HG02840 (cell line): ENCODE measurements around the gene HOXB6.

ENCODE experiments used
- ATAC-seq: cut with Tn5 transposase; IDR thresholded peaks from one replicate; pipeline ENCODE4 v1.9.1; 2021; ENCODE audit warnings: mild to moderate bottlenecking, moderate library complexity, moderate number of reproducible peaks; ENCODE audit not compliant: unreplicated experiment, low FRiP score

The HOXB6 gene

GRCh38 chr17:48636177-48637018 lies 31.6 kb upstream of the HOXB6 start:
- ATAC-seq: no peak

- ATAC-seq: no peak
Observed at GRCh38 chr17:48634493-48635208, 29.9 kb upstream of the HOXB6 start.

GRCh38 chr17:48633266-48633677 lies 28.5 kb upstream of the HOXB6 start:
- ATAC-seq: no peak

DNA sequence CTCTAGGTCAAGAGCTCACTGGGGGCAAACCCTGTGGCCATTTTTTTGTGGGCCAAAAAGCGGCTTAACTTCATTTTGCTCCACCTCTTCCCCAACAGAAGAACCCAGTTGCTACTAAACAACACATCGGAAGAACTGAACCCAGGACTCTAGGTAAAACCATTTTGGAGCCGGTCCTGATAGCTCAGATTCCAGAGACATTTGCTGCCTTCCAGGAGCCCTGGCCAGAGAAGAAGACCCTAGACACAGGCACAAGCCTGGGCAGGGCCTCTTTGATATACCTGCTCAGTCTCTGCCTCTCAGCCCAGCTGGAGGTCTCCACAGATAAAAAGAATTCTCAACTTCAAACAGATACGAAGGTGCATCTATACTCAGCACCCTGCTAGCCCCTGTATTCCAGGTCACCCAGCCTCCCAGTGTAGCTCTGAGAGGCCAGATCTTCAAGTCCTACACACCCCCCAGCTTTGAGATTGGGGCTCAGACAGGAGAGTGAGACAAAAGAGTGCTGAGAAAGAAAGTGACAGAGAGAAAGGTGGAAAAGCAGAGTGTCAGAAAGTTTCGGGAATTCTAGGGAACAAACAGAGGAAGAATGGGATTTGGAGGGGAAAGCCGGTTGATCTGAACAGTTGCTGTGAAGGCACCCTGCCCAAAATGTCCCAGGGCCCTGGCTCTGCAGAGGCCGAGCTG lies 27.9 kb upstream of the HOXB6 start:
- no peak for ATAC-seq

DNA sequence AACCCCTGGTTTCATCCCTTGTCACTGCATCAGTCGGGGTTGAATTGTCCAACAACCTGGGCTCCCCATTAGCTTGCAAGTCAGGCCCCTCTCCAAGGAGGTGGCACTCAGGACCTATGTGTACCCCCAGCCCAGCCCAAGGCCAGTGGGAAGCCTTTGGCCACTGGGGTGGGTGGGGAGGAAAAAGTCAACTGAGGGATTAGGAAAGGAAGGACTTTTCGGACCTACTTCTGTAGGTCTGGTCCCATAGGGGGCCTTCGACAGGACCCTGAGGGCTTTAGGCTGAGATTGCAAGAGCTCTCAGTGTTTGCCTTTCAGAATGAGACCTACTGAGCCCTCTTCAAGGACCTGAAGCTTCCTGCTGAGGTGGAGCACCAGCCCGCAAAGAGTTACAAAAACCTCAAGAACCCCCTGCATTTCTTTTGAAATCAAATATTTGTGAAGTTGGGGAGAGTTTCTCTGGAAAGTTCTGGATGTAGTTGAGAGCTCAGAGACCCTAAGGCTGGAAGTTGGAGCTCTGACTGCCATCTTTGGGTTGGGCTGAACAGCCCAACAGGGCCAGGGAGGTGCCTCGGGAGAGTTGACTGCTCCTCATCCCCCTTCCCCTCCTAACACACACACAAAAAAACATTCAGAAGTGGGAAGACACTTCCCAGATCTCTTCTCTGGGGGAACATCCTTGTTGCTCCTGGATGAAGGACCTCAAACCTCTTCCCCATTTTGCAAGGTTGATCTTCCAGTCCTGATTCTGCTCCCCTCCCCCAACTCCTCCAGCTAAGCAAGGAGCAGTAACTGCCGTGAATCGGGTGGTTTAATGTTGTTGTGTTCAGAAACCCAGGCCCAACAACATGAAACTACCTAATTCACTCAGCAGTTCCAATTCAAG lies 27.1 kb upstream of the HOXB6 start:
- ATAC-seq: no peak

GRCh38 chr17:48630925-48631692 lies 26.3 kb upstream of the HOXB6 start:
- no peak for ATAC-seq

- no peak for ATAC-seq
Observed at GRCh38 chr17:48630009-48630924, 25.5 kb upstream of the HOXB6 start.

GRCh38 chr17:48629411-48629759 lies 24.6 kb upstream of the HOXB6 start:
- no peak for ATAC-seq

DNA sequence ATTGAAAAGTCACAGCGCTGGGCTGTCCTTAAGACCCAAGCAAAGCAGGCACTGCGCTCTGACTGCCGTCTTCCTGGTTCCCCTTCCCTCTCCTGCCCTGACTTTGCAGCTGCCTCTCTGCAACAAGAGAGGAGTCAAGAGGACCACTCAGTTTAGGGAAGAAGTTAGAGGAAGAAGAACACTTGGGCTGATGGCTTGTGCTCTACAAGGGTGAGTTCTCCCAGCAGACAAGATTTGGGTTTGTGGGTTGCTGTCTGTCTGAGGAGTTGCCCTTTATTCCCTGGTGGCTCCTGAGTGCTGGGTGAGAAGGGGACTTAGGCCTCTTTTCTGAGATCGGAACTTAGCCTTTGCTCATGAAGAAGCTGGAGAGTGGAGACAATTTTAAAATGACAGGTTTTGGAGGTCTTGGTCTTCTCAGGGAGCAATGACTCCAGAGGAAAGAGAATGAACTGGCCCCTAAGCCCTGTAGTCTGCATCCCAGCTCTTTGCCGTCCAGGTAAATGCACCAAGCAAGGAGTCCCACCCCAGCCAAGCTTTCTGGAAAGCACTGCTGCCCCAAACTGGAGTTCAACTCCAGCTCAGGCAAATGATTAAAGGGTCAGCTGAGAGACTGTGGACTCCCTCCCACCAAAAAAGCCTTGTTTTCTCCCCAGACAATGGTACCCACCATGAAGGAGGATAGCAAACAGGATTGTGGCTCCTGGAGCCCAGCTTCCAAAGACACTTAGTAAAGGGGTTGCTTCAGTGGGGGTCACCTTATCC lies 24.0 kb upstream of the HOXB6 start:
- no peak for ATAC-seq

GRCh38 chr17:48627623-48628521 lies 23.1 kb upstream of the HOXB6 start:
- no peak for ATAC-seq

- no peak for ATAC-seq
Observed at GRCh38 chr17:48627118-48627597, 22.4 kb upstream of the HOXB6 start.

GRCh38 chr17:48626245-48627117 lies 21.7 kb upstream of the HOXB6 start, which contains the start of gene HOXB9:
Gene HOXB9, minus strand, starts transcription at chr17:48626358. Its CDS starts 89 bp downstream, at chr17:48626269.
- no peak for ATAC-seq

GRCh38 chr17:48625495-48626244 lies 20.9 kb upstream of the HOXB6 start:
- no peak for ATAC-seq

GRCh38 chr17:48624544-48625494 lies 20.0 kb upstream of the HOXB6 start:
- no peak for ATAC-seq
